Measurements from ENCODE around the gene FRMD5. TPM values are rescaled to one million over a fixed set of nuclear protein-coding genes. Genes with fewer than 3 reads are reported as not detected.

Gene FRMD5
- total and polyA plus RNA-seq, 2 donors (not counting 1 experiment from before 2014, with no cell fraction given), result not detected

DNA sequence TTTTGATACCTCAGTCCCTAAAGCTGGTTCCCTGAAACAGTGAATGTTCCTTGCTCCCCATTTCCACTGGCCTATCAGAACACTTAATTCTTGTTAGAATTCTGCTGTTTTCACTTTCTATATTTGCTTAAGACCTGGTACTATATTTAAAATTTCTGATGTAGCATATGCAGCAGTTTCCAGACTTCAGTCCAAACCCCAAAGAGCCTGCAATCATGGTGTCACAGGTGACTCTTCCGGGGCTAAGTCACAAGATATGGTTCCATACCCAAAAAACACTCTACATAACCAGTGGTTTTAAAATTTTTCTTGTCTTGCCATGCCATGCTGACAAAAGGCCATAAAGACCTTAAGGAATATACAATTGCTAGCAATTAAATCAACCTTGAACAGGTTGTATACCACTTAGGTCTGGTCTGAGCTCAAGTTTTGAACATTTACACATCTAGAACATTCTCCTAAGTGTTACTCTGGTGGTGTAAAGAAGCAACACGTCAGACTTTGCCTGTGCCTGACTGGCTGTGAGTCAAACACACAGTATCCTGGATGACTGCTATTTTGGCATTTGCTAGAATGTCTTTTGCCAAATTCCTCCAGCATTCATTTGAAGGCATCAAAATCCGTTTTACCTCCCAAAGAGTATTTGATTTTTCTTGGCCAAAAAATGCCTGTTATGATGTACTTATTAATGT, 160.0 kb downstream of the FRMD5 start:
- POLR2A ChIA-PET, result no interaction called here
- no peaks in the 10 kb centered on the region for H3K36me3 ChIP-seq (replicated peaks in 1 of 2; ENCODE audit: control extremely low read depth in 1 of 2, control insufficient read depth in 1 of 2, extremely low read depth in 1 of 2, insufficient read depth in 2 of 2, low read length in 1 of 2)
- ATAC-seq (ENCODE audit: low read depth), result no peak
- H3K9ac ChIP-seq (ENCODE audit: low read length), result no peak overlapping the region
- CTCF ChIA-PET, result no interaction called here
- peaks cover 3% of the 10 kb centered on the region for H3K9me3 Mint-ChIP-seq (ENCODE audit: insufficient read depth)
- no peak overlapping the region for H3K4me3 Mint-ChIP-seq
- peaks cover 35% of the 10 kb centered on the region for H3K27me3 Mint-ChIP-seq
- peaks cover 0 to 10% (median 0%) of the 10 kb centered on the region in 3 donors for H3K9me3 ChIP-seq (ENCODE audit: control extremely low read depth in 1 of 3, control insufficient read depth in 2 of 3, insufficient read depth in 1 of 3, low read length in 2 of 3)
- H3K27ac Mint-ChIP-seq, result no peak overlapping the region
- H3K4me1 Mint-ChIP-seq, result no peaks in the 10 kb centered on the region
- H3K27ac ChIP-seq (ENCODE audit: low read length in 2 of 2), result no peak overlapping the region
- intact Hi-C loops (cut with micrococcal nuclease), result no loop called here
- H3K27me3 ChIP-seq (replicated peaks in 1 of 4; ENCODE audit: control extremely low read depth in 1 of 4, control insufficient read depth in 3 of 4, insufficient read depth in 4 of 4, low read length in 3 of 4), result peaks cover 0 to 10% (median 0%) of the 10 kb centered on the region in 4 experiments
- TF ChIP-seq, protein P1, sequence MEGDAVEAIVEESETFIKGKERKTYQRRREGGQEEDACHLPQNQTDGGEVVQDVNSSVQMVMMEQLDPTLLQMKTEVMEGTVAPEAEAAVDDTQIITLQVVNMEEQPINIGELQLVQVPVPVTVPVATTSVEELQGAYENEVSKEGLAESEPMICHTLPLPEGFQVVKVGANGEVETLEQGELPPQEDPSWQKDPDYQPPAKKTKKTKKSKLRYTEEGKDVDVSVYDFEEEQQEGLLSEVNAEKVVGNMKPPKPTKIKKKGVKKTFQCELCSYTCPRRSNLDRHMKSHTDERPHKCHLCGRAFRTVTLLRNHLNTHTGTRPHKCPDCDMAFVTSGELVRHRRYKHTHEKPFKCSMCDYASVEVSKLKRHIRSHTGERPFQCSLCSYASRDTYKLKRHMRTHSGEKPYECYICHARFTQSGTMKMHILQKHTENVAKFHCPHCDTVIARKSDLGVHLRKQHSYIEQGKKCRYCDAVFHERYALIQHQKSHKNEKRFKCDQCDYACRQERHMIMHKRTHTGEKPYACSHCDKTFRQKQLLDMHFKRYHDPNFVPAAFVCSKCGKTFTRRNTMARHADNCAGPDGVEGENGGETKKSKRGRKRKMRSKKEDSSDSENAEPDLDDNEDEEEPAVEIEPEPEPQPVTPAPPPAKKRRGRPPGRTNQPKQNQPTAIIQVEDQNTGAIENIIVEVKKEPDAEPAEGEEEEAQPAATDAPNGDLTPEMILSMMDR (IDR thresholded peaks at IDR 0.05), result no peak
- no peak for TF ChIP-seq EZH2 (IDR thresholded peaks at IDR 0.05; ENCODE audit: borderline replicate concordance, insufficient read depth, low read depth, low read length, poor library complexity, severe bottlenecking)
- 56% methylated on average over 1 of the region's 3 CpGs for WGBS (ENCODE audit: insufficient coverage)
- H3K4me2 ChIP-seq (replicated peaks; ENCODE audit: low read depth, low read length, poor library complexity, severe bottlenecking), result no peak overlapping the region
- H4K20me1 ChIP-seq (ENCODE audit: control insufficient read depth, insufficient read depth, low read length, poor library complexity, severe bottlenecking), result no peaks in the 10 kb centered on the region
- no peak for DNase-seq
- no peak overlapping the region for H2AFZ ChIP-seq (ENCODE audit: insufficient read depth, low read depth, low read length, poor library complexity, severe bottlenecking)
- no peak overlapping the region for H3K4me3 ChIP-seq (ENCODE audit: control extremely low read depth in 1 of 5, extremely low read depth in 1 of 5, insufficient read depth in 1 of 5, low read depth in 2 of 5, low read length in 4 of 5)
- no peaks in the 10 kb centered on the region for H3K79me2 ChIP-seq (ENCODE audit: control insufficient read depth, insufficient read depth, low read length)
- no peaks in the 10 kb centered on the region for H3K4me1 ChIP-seq (ENCODE audit: control insufficient read depth in 2 of 2, insufficient read depth in 2 of 2, low read length in 2 of 2)

DNA sequence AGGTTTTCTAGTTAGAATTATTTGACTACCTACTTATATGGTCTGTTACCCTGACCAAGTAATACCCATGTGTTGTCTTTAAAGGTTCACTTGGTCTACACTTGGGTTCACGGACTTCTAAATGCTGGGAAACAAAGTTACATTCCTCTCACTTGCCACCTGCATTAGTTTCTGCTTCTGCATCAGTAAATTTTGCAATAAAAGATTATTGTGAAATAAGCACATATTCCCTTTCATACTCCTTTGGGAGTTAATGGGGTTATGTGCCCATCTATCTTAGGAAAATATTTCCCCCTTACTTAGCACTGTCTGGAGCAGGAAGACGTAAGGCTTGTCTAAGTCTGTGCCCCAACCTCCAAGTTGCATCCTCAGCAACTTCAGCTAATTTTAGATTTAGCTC, 160.7 kb downstream of the FRMD5 start:
- POLR2A ChIA-PET, result no interaction called here
- no peak for ATAC-seq (ENCODE audit: low read depth)

More for the DNA sequence above, 160.7 kb downstream of the FRMD5 start:
- CTCF ChIA-PET, result no interaction called here
- WGBS (ENCODE audit: insufficient coverage), result no CpG with 5 or more reads among the region's 2 CpGs
- Histone ChIP-seq H3K9me3 (ENCODE audit: control extremely low read depth in 1 of 3, control insufficient read depth in 2 of 3, insufficient read depth in 1 of 3, low read length in 2 of 3) (peaks cover 0 to 9% (median 0%) of the 10 kb centered on the region in 3 donors), H2AFZ (ENCODE audit: insufficient read depth, low read depth, low read length, poor library complexity, severe bottlenecking) (no peak overlapping the region), H3K27ac (ENCODE audit: low read length in 2 of 2) (no peak overlapping the region), H3K4me2 (replicated peaks; ENCODE audit: low read depth, low read length, poor library complexity, severe bottlenecking) (no peak overlapping the region), H3K27me3 (replicated peaks in 1 of 4; ENCODE audit: control extremely low read depth in 1 of 4, control insufficient read depth in 3 of 4, insufficient read depth in 4 of 4, low read length in 3 of 4) (peaks cover 0 to 9% (median 0%) of the 10 kb centered on the region in 4 experiments), H4K20me1 (ENCODE audit: control insufficient read depth, insufficient read depth, low read length, poor library complexity, severe bottlenecking) (no peaks in the 10 kb centered on the region), H3K9ac (ENCODE audit: low read length) (no peak overlapping the region), H3K36me3 (replicated peaks in 1 of 2; ENCODE audit: control extremely low read depth in 1 of 2, control insufficient read depth in 1 of 2, extremely low read depth in 1 of 2, insufficient read depth in 2 of 2, low read length in 1 of 2) (no peaks in the 10 kb centered on the region), H3K4me3 (ENCODE audit: control extremely low read depth in 1 of 5, extremely low read depth in 1 of 5, insufficient read depth in 1 of 5, low read depth in 2 of 5, low read length in 4 of 5) (no peak overlapping the region), H3K4me1 (ENCODE audit: control insufficient read depth in 2 of 2, insufficient read depth in 2 of 2, low read length in 2 of 2) (no peaks in the 10 kb centered on the region), H3K79me2 (ENCODE audit: control insufficient read depth, insufficient read depth, low read length) (no peaks in the 10 kb centered on the region)
- Mint-ChIP-seq H3K9me3 (ENCODE audit: insufficient read depth) (no peaks in the 10 kb centered on the region), H3K27ac (no peak overlapping the region), H3K27me3 (peaks cover 32% of the 10 kb centered on the region), H3K4me1 (no peaks in the 10 kb centered on the region), H3K4me3 (no peak overlapping the region)
- TF ChIP-seq EZH2 (IDR thresholded peaks at IDR 0.05; ENCODE audit: borderline replicate concordance, insufficient read depth, low read depth, low read length, poor library complexity, severe bottlenecking), result no peak
- TF ChIP-seq, protein P1 (IDR thresholded peaks at IDR 0.05), result no peak
- intact Hi-C loops (cut with micrococcal nuclease), result no loop called here
- no peak for DNase-seq
